NCI-H1930 (cell line): Measurements from ENCODE around the gene FYTTD1.

Experiments
- DNase-seq, 2 experiments: peaks; one replicate each; lab custom pipeline; 2025; lab: John Stamatoyannopoulos, UW

FYTTD1 gene

DNA sequence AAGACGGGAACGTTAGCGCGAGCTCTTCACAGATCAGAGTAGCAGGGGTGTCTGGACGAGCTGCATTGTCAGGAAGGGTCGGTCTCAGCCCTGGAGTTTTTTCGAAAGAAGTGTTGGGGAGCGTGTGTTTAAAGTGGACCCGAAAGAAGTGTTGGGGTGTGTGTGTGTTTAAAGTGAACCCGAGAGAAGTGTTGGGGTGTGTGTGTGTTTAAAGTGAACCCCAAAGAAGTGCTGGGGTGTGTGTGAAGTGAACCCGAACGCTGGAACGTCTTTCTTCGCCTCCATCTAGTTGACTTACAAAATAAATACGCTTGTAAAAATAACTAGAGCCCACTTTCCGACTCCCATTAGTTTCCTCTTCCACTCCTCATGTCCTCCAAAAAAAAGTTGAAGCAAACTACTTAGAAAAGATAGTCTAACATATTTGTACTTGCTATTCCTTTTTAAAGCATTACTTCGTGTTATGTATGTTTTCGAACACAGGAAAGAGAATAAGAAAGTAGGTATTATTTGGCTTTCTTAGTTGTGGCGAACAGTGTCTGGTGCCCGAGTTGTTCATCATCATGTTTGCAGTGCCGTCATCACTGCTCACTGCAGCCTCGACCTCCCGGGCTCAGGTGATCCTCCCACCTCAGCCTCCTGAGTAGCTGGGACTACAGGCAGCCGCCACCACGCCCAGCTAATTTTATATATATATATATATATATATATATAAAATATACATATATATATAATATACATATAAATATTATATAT, 42.4 kb downstream of the FYTTD1 start:
- no peak for DNase-seq

DNA sequence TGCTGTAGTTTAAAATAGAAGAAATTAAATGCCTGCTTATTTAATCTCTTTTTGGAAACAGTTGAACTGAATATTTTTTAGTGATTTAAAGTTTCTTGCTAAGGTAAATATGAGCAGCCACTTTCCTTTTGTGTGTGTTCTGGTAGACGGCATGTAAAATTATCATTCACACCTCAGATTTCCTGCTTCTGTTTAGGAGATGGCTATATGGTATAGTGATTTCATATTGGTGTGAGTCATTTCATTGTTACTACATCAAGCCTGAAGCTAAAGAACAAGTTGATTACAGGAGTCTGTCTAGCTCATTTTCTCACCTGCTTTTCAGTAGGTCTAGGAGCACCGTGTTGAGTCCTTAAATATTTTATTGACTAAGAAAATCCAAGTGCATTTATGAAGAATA, 43.6 kb downstream of the FYTTD1 start:
- no peak for DNase-seq

DNA sequence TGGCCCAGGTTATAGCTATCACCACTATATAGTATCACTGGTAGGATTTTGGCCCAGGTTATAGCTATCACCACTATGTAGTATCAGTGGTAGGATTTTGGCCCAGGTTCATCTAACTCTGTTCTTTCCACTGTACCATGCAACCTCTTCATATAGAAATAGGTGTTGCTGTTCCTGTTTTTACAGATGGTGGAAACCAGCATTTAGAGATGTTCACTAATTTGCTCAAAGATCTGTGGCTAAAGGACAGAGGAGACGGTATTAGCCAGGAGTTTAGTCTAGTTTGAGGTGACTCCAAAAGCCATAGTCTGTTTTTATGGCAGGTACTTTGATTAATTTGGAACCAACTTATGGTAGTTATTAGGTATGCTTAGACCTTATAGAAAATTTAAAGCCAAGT, 44.4 kb downstream of the FYTTD1 start:
- DNase-seq: no peak

DNA sequence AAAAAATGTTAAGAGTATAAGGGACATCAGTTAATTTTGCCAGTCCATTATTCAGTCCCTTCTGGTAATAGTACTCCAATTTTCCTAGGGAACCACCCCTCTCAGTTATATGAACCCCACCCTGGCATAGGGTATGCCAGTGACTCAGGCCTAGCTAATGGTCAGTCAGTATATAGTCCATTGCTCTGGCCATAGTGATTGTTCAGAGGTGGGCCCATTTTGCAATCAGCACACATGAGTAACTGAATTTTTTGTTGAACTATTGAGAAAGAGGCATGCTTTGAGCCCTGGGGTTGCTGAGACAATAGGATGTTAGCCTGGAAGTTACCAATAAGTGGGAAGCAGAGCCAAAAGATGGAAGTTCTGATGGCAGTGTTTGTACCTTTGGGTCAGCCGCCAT, 45.5 kb downstream of the FYTTD1 start:
- DNase-seq: no peak

DNA sequence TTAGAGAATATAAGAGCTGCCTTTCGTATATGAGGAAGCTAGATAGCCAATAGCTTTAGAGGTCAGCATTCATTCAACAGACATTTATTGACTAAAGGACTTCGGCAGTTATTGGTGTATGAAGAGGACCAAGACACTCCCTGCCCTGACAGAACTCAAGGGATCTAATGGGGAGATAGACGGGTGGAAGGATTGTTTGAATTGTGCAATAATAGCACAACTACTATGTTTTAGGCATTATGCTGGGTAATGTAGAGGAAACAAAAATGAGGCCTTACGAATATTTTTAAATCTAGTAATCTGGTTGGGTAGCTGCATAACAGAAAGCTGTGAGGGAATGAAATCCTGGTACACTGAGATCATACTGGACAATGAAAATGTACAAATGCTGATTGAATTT, 46.4 kb downstream of the FYTTD1 start:
- DNase-seq: no peak

DNA sequence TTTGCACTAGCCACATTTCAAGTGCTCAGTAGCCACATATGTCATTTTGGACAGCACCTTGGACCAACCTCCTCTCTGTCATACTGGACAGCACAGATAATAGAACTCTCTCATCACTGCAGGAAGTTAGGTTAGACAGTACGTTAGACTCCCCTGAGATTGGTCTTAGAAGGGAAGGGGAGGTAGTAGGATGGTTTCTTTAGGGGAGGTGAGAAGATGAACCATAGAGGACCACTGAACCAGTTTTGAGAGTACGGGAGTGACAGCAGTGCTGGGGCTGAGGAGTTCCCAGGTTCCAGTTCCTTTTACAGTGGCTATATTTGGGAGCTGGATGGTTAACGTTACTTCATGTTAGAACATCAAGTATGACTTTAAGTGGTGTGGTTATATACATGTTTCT, 49.2 kb downstream of the FYTTD1 start:
- DNase-seq: no peak

DNA sequence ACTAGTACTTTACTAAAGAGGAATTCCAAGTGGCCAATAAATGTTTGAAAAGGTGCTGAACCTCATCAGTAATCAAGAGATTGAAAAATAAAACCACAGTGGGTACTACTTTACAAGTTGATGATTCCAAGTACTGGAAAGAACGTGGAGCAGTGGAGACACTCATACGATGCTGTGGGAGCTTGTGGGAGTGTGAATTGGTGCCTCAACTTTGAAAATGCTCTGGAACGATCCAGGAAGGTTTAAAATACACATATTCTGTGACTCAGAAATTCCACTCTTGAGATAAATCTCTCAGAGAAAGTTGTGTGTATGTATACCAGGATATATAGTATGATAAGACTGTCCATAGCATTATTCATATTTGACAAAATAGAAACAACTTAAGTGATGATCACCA, 50.7 kb downstream of the FYTTD1 start:
- DNase-seq: no peak

DNA sequence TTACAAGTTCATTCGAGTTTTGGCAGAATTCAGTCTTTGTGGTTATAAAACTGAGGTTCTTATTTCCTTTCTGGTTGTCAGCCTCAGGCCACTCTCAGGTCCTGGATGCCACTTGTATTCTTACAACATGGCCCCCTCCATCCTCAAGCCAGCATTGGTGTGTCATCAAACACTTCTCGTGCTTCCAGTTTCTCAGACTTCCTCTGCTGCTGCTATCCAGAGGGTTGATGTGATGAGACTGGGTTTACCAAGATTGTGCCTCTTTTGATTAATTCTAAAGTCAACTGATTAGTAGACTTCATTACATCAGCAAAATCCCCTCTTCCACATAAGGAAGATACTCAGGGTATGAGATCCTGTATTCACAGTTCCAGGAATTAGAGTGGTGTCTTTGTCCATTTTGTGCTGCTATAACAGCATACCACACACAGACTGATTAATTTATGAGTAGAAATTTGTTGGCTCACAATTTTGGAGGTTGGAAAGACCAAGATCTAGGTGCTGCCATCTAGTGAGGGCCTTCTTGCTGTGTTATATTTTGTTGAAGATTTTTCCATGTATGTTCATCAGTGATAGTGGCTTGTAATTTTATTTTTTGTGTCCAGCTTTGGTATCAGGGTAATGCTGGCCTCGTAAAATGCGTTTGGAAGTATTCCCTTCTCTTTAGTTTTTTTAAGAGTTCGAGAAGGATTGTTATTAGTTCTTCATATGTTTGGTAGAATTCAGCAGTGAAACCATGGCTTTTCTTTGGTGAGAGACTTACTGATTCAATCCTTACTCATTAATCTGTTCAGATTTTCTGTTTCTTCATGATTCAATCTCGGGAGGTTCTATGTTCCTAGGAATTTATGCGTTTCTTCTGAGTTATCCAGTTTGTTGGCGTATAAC, 52.5 kb downstream of the FYTTD1 start:
- DNase-seq: no peak

DNA sequence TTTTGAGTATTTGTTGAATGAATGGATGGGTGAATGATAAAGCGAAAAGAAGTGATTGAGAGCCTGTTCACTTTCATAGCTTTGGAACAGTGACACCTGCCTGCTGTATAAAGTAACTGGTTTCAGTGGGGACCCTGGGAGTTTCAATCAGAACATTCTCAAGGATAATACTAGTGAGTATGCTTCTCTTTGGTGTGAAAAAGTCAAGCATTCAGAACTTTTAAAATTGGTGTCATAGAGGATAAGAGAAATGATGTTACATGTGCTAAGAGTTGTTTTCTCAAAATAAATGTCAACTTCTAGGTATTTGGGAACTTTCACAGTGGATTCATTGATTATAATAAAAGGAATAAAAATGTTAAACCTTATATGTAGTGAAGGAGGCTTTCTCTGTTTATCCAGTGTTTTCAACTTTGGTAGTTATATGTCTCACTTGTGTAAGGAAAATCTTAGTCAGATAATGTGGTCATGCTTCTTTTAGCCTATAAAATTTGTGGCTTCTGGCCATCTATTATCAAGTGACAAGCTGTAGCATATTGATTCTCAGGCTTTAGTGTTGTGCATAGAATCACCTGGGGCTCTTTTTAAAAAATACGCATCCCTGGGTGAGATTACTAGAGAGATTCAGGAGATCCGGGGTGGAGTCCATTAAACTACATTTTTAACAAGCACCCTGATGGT, 53.2 kb downstream of the FYTTD1 start:
- no peak for DNase-seq

DNA sequence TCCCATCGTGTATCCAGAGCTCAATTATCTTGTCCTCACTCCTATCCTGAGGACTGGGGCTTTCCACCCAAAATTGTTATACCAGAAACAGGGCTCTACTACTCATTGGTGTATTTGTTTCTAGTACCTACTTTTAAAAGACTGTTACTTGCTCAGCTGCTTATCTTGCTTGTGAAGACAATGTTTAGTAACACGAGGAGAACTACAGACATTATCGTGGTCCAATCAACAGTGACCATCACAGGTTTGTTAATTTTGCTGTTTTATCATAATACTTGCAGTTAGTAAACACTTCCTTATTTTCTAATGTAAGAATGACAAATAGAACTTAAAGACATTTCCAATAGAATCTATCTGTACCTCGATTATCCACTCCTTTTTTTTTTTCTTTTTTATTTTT, 54.8 kb downstream of the FYTTD1 start:
- DNase-seq: no peak

DNA sequence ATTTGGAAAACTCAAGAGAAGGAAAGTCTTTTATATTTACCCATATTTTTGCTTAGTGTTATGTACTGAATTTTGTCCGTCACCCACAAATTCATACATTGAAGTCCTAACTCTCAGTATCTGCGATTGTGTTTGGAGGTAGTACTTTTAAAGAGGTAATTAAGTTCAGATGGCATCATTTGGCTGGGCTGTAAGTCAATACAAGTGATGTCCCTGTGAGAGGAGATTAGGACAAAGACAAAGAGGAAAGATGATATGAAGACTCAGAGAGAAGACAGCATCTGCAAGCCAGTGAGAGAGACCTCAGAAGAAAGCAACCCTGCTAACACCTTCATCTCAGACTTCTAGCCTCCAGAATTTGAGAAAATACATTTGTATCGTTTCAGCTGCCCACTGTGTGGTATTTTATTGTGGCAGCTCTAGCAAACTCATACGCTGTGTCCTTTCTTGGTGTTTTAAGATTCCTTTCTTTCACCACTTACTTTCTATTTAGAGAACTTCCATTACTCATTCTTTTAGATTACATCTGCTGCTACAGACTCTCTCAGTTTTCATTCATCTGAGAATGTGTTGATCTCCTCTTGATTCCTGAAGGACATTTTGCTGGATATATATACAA, 58.4 kb downstream of the FYTTD1 start:
- no peak for DNase-seq

DNA sequence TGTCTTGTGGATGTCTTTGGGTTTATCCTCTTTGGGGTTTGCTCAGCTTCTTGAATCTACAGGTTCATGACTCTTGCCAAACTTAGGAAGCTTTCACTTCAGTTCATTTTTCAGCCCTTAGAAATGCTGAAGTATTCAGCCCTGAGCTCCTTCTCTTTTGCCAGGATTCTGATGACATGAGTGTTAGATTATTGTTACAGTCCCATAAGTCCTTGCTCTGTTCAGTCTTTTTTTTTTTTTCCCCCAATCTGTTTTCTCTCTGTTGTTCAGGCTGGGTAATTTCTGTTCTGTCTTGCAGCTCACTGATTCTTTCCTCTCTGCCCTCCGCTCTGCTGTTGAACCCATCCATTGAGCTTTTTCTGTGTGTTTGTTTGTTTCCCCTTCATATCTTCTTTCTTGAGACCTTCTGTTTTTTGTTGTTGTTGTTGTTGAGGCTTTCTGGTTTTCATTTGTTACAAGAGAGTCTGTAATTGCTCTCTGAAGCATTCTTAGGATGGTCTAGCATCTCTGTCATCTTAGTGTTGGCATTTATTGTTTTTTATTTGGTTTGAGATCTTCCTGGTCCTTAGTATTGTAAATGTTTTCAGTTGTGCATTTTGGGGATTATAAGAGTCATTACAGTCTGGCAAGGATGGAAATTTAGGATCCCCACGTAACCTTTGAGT, 59.8 kb downstream of the FYTTD1 start:
- no peak for DNase-seq

DNA sequence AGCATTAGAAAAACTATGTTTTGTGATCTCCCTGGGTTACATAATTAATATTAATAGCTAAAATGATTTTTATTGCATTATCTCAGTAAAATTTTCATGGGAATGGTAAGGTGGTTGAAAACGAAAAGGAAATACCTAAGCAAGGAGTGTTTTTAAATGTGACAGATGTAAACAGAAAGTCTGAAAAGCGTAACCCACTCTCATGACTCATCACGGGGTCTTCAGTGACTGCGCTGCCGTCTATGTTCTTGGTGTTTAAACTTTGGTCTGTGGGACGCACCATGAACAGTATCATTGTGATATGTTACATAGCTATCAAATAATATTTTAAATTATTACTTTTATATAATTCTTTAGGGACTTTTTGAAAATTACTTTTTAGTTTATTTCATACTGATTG, 61.2 kb downstream of the FYTTD1 start:
- no peak for DNase-seq

DNA sequence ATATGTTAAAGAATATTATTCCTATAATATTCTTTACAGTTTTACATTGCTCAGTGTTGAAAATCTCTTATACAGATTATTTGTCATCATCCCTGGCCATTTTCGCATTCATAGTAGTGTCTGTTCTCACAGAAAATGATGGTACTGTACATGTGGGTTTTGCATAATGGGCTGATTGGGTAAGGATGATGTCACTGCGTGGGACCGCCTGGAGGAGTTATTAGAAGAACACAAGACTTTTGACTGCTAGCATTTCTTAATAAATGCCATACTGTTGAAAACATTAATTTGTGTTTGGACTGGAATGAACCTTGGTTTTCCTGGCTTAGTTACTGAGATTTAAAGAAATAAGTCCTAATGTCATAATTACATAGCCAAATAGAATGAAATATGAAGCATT, 61.7 kb downstream of the FYTTD1 start:
- DNase-seq: no peak

DNA sequence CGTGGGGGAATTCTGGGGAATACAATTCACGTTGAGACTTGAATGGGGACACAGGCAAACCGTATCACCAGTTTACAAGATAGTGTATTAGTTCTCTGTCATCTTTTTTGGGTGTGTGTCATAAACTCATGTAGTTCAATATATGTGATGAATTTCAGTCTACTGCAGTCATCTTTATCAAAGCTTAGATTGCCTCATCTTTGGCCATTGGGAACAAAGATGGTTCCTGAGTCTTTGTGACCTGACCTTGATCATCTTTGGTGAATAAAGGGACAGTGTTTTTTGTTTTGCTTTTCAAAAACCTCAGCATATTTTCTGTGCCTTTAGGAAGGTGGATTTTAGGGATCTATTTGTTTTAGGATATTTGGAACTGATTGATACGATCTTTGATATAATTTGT, 64.7 kb downstream of the FYTTD1 start:
- DNase-seq: no peak

DNA sequence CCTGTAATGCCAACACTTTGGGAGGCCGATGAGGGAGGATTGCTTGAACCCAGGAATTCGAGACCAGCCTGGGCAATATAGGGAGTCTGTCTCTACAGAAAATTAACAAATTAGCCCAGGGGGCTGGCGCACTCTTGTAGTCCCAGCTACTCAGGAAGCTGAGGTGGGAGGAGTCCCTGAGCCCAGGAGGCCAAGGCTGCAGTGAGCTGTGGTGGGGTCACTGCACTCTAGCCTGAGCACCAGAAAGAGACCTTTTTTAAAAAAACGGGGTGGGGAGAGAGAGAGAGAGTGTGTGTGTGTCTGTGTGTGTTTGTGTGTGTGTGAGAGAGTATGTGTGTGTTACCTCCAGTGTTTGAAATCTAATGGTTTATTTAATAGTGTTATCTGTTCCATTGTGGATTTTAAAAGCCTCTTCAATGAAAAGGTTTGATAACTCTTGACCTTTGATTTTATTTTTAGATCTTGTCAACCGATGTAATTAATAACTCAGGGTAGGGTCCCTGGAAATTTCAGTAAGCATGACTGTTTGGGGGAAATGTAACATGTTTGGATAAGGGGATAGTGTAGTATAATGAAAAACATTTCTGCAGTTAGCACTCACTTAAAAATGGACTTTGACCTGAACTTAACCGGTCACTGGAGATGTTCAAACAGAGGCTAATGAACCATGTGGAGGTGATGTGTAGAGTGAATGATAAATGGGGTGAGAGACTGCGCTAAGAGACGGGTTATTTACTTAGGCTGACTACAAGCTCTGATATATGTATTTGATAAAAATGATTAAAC, 71.1 kb downstream of the FYTTD1 start:
- DNase-seq: no peak

DNA sequence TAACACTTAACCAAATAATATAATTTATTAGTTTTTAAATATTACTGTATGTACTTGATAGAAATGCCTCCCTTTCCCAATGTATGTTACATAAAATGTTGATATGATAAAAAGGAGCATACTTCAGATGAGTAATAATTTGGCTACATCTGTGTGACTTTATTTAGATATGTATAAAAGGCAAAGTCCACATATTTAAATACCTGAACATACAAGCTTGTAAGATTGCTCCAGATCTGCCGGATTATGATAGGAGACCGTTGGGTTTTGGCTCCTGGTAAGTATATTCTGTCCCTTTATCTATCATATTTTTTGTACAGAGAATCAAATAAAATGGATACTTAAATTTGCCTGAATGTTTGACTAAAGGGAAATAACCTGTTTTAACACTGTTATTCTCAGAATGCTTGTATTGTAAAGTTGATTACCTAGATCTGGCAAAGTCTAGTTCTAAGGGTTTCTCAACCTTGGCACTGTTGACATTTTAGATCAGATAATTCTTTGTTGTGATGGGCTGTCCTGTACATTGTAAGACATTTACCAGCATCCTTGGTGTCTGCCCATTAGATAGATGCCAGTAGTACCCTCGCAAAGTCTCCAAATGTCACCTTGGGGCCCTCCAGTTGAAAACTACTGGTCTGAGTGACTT, 79.8 kb downstream of the FYTTD1 start:
- DNase-seq: no peak

DNA sequence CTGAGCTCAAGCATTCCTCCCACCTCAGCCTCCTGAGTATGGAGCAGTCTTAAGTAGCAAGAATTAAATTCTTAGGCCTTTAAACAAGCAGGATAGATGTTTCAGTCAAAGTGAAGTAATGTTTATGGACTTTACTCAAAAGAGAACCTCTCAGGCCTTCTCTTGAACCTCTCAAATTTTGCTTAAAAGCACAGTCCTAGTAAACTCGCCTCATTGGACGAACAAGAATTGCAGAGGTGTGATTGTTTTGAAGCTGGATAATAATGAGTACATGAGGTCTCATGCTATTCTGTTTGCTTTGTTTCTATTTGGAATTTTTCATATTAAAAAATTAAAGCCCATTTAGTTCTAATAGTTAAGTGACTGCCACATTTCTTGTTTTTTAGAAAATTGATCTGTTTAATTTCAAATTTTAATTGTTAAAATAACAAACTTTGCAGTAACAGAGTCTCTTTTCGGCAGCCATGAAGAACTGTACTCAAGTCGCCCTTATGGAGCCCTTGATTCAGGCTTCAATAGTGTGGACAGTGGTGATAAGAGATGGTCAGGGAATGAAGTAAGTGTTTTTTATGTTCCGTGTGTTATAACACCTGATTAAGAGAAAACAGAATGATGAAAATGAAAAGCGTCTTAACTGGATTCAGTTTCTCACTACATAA, 80.8 kb downstream of the FYTTD1 start:
- no peak for DNase-seq

DNA sequence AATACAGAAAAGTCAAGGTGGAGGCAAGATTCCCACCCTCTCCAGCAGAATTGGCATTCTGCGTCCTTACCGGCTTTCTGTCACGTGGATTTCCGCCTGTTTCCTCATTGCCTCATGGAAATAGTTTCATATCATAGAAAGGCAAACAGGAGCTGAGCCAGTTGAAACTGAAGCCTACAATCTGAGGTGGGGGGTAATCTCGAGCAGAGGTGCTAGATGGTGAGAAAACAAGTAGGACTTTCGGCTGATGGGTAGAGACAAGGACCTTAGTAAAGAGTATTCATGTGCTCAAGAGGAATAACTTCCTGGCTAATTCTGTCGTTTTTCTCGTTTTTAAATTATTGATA, 81.3 kb downstream of the FYTTD1 start:
- DNase-seq: no peak
